Renal pelvis (tissue), 4 donors: ENCODE measurements around the gene SPAG16. TPM values are rescaled to one million over a fixed set of nuclear protein-coding genes. Genes with fewer than 3 reads are reported as not detected.
"Not testable (repeated sequence)": the region's sequence is repeated elsewhere in the genome, so short reads cannot be mapped to it uniquely, and the experiment has no call there.

Experiments
- DNase-seq: peaks from one replicate; pipeline ENCODE4 v3.0.0-alpha.2; 2013
- polyA plus RNA-seq, 3 donors: library from polyadenylated mRNA; unstranded; fragments of 120-200 nt; gene quantifications; one replicate each; pipeline ENCODE4 v1.2.1, GENCODE V29; 2013; ENCODE audit not compliant: insufficient read length in 3 of 3

The SPAG16 gene
- polyA plus RNA-seq, 3 donors = 57.2 to 69.5 (median 60.2) TPM

DNA sequence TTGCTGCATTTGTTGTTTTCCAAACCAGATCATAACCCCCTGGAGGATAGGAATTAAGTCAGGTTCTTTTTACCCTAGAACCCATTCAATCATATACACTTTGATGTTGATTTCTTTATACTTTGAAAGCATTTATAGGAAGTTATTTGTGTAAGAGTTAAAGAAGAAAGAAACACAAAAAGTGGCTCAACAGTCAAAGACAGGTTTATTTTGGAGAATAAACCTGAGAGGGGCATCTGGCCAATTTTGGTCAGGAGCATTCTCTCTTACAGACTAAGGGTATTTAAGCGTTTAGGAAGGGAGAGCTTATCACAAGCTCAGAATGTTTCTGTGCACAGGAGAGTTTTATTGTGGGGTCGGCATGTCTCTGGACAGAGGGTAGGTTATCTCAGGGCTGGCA is 398.0 kb downstream of the SPAG16 start:
- no peak for DNase-seq

DNA sequence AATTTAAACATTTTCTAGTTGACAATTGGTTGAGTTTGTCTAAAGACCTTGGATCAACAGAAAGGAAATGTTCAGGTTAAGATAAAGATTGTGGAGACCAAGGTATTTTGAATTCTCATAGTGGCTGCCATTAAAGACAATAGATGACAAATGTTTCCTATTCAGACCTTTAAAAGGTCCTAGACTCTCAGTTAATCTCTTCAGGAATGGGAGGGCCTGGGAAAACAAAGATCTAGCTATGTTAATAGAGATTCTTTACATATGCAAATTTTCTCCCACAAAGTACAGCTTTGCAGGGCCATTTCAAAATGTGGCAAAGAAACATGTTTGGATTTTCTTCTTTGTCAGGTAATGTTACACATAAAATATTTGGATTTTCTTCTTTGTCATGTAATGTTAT is 403.9 kb downstream of the SPAG16 start:
- DNase-seq = no peak

DNA sequence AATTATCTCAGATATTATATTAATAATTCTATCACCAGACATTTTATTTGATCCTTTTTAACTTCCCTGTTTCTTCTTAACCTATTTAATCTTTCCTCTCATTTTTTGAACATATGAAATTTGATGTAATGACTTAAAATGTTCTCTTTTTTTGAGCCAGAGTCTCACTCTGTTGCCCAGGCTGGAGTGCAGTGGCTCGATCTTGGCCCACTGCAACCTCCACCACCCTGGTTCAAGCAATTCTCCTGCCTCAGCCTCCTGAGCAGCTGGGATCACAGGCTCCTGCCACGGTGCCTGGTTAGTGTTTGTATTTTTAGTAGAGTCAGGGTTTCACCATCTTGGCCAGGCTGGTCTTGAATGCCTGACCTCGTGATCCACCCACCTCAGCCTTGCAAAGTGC is 404.6 kb downstream of the SPAG16 start:
- not testable (repeated sequence) for DNase-seq

DNA sequence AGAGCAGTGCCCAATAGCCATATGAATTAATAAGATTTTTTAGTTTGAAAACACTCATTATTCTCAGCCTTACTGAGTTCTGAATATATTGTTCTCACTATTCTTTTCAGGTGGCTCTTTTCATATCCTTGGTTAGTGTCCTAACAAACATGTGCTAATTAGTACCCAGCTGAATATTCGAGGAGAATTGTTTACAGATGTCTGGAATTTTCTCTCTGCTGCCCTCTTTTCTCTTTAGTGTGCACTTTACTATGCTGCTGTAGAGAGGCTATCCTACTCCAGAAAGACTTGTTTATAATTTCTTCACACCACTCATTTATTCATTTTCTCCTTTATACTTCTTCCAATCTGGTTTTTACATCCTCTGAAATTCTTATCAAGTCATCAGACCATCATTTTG is 405.3 kb downstream of the SPAG16 start:
- no peak for DNase-seq

GRCh38 chr2:213691351-213691750 is 407.1 kb downstream of the SPAG16 start:
- DNase-seq = no peak

GRCh38 chr2:213696442-213696841 is 412.2 kb downstream of the SPAG16 start:
- no peak for DNase-seq

DNA sequence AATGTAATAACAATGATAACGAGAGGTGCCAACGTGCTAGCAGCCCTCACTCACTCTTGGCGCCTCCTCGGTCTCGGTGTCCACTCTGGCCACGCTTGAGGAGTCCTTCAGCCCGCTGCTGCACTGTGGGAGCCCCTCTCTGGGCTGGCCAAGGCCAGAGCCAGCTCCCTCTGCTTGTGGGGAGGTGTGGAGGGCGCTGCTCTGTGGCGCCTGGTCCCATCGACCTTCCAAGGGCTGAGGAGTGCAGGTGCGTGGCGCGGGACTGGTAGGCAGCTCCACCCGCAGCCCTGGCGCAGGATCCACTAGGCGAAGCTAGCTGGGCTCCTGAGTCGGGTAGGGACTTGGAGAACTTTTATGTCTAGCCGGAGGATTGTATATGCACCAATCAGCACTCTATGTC is 417.1 kb downstream of the SPAG16 start:
- not testable (repeated sequence) for DNase-seq

DNA sequence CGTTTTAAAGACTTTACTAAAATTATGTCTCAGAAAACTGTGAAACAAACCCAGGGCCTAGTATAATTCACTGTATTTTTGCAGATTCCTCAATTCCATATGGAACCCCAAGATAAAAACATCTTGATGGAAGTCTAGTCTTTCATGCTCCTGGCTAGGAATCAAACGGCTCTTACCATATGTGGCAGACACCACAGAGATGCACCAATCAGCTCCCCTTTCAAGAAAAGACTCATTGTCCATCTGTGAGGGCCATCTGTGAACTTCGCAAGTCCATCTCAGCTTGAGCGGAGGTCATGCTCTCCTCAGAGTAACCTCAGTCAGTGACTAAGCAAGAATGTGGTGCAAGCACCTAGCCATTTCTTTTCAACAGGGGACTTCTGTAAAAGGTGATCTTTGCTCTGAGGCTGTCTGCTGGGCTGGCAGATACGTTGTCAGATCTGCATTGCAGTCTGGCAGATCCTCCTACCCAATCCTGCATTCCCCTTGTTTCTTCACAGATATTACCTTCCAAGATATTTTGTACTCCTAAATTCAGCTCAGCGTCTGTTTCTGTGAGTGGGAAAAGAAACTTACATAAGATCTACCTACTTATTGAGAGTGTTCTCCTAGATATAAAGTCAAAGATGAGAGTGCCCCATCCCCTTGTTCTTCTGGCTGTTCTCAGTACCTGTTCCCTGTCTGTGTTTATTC is 419.3 kb downstream of the SPAG16 start:
- DNase-seq = no peak

DNA sequence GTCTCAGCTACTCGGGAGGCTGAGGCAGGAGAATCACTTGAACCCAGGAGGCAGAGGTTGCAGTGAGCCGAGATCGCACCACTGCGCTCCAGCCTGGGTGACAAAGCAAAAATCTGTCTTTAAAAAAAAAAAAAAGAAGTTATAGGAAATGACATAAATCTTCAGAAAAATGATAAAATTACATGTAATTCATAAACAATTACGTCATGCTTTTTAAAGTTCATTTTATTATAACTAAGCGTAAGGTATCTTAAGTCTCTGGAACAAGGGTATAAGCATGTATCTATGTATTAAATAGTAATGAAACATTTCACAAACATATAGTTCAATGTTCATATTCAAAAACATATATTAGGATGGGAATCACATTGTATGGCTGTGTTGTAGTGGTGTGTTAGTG is 425.9 kb downstream of the SPAG16 start:
- DNase-seq = no peak

GRCh38 chr2:213718411-213718810 is 434.1 kb downstream of the SPAG16 start:
- not testable (repeated sequence) for DNase-seq

- DNase-seq = no peak
These were observed 438.3 kb downstream of the SPAG16 start for GRCh38 chr2:213722565-213722964.

GRCh38 chr2:213723041-213723560 is 438.8 kb downstream of the SPAG16 start:
- no peak for DNase-seq

GRCh38 chr2:213723707-213724106 is 439.4 kb downstream of the SPAG16 start:
- DNase-seq = no peak

GRCh38 chr2:213726101-213726500 is 441.8 kb downstream of the SPAG16 start:
- DNase-seq = no peak

DNA sequence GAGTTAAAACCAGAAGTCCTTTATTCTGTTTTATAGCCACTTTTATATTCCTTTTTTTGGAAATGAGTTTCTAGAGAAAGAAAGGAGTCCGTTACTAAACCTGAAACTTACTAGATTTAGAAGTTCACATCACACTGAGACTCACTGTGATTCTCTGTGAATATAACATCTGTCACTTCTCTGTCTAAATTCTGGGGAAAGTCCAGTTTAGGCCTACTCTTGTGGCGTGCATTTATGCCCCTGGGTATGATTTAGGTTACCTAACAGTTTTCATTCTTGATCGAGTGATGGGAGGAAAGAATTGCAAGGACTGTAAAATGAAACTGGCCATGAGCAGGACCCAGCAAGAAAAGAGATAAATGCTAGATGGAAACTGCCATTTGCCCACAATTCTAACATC is 449.6 kb downstream of the SPAG16 start:
- DNase-seq = no peak

- no peak for DNase-seq
These were observed 456.2 kb downstream of the SPAG16 start for GRCh38 chr2:213740453-213740852.

DNA sequence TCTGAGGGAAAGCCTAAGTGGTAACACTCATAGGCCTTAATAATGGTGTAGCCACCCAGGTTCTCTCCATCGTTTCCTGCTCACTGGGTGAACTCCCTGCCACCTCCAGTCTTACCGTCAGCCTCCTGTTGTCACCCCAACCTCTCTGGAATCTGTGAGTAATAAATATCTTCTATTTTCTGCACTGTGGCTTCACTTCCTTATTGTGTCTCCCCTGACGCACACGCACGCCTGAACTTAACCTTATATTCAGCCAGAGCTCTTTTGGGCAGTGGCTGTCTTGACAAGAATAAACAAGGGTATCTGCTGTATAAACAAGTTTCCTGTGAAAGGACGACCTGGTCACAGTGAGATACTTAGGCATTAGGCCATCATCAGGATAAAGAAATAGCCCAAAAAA is 467.2 kb downstream of the SPAG16 start:
- no peak for DNase-seq

- DNase-seq = no peak
These were observed 468.3 kb downstream of the SPAG16 start for GRCh38 chr2:213752575-213752974.

GRCh38 chr2:213757525-213757924 is 473.3 kb downstream of the SPAG16 start:
- DNase-seq = no peak

DNA sequence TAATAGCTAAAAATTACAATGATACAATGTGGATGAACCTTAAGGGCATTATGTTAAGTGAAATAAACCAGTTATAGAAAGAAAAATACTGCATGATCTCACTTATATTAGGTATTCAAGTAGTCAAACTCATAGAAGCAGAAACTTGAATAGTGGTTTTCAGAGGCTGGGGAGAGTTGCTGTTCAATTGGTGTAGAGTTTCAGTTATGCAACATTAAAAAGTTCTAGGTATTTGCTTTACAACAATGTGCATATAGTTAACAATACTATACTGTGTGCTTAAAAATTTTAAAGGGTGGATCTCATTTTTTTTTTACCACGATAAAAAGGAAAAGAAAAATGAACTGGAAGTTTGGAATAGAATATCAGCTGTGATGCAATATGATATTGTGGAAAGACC is 479.1 kb downstream of the SPAG16 start:
- no peak for DNase-seq

GRCh38 chr2:213763963-213764362 is 479.7 kb downstream of the SPAG16 start:
- DNase-seq = no peak

- DNase-seq = no peak
These were observed 480.6 kb downstream of the SPAG16 start for GRCh38 chr2:213764849-213765248.

GRCh38 chr2:213766062-213766461 is 481.8 kb downstream of the SPAG16 start:
- no peak for DNase-seq

DNA sequence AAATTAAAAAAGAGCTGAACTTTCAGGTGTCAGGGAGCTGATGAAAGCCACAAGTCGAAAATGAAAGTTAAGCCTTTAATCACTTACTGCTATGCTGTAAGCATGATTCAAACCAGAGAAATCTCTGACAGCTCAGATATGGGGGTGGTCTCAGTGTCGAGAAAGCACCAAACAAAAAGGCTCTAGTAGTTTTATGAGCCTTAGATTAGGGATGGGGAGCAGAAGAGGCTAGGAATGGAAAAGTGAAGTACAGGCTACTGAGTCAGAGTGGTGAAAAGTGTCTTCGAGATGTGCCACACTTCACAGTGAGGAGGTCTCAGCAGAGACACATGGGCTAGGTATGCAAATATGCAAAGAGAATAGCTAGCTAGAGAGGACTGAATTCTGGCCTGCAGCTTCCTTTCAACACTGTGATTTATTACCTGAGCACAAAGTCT is 482.2 kb downstream of the SPAG16 start:
- DNase-seq = no peak
